Measurements from ENCODE around the gene ISG15. TPM values are rescaled to one million over a fixed set of nuclear protein-coding genes. Genes with fewer than 3 reads are reported as not detected.

ISG15 gene
- total and polyA plus RNA-seq, 2 of the 13 experiments (the other 11 are each of a cell fraction or from before 2014, with no cell fraction given), result 42.1 to 54.9 TPM

GRCh38 chr1:1058088-1058905 is 45.0 kb downstream of the ISG15 start (continued):
- TF ChIP-seq, protein P1, sequence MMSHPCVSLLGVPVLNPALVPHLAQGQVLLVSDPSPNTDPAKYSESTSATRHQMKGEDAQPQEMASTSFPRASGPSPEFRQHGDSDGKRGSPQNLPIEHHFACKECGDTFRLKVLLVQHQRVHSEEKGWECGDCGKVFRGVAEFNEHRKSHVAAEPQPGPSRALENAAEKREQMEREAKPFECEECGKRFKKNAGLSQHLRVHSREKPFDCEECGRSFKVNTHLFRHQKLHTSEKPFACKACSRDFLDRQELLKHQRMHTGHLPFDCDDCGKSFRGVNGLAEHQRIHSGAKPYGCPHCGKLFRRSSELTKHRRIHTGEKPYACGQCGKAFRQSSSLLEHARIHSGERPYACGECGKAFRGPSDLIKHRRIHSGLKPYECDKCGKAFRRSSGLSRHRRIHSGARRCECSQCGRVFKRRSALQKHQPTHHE (CRISPR knock-in tag; IDR thresholded peaks at IDR 0.05; ENCODE audit: borderline replicate concordance), result peak; percentile 53; the same call in 1 of the 2 replicates
- TF ChIP-seq ONECUT2 (CRISPR knock-in tag; IDR thresholded peaks at IDR 0.05), result no peak
- TF ChIP-seq HBP1 (CRISPR knock-in tag; IDR thresholded peaks at IDR 0.05; ENCODE audit: low read depth), result no peak
- 0 out of 2 replicates have a peak, but pooled peaks have one; percentile 22 for TF ChIP-seq ZSCAN29 (CRISPR knock-in tag; conservative IDR thresholded peaks at IDR 0.05)
- no peak for TF ChIP-seq EEA1 (CRISPR knock-in tag; IDR thresholded peaks at IDR 0.05; ENCODE audit: borderline replicate concordance)
- peak; percentile 59; the same call in 1 of the 2 replicates for TF ChIP-seq FOXA3 (CRISPR knock-in tag; IDR thresholded peaks at IDR 0.05)
- no peak for TF ChIP-seq ZNF143 (CRISPR knock-in tag; IDR thresholded peaks at IDR 0.05)
- TF ChIP-seq ZNF737 (CRISPR knock-in tag; IDR thresholded peaks at IDR 0.05; ENCODE audit: borderline replicate concordance), result no peak
- TF ChIP-seq ZNF12 (CRISPR knock-in tag; IDR thresholded peaks at IDR 0.05), result no peak
- TF ChIP-seq WIZ (CRISPR knock-in tag; IDR thresholded peaks at IDR 0.05), result no peak
- peak; percentile 39 for TF ChIP-seq BCL3 (CRISPR knock-in tag; IDR thresholded peaks at IDR 0.05)
- peak; percentile 80 for TF ChIP-seq ZBTB7B (CRISPR knock-in tag; IDR thresholded peaks at IDR 0.05)
- TF ChIP-seq FOXC1 (CRISPR knock-in tag; IDR thresholded peaks at IDR 0.05; ENCODE audit: borderline replicate concordance), result 0 out of 2 replicates have a peak, but pooled peaks have one; percentile 50
- TF ChIP-seq, protein P2, sequence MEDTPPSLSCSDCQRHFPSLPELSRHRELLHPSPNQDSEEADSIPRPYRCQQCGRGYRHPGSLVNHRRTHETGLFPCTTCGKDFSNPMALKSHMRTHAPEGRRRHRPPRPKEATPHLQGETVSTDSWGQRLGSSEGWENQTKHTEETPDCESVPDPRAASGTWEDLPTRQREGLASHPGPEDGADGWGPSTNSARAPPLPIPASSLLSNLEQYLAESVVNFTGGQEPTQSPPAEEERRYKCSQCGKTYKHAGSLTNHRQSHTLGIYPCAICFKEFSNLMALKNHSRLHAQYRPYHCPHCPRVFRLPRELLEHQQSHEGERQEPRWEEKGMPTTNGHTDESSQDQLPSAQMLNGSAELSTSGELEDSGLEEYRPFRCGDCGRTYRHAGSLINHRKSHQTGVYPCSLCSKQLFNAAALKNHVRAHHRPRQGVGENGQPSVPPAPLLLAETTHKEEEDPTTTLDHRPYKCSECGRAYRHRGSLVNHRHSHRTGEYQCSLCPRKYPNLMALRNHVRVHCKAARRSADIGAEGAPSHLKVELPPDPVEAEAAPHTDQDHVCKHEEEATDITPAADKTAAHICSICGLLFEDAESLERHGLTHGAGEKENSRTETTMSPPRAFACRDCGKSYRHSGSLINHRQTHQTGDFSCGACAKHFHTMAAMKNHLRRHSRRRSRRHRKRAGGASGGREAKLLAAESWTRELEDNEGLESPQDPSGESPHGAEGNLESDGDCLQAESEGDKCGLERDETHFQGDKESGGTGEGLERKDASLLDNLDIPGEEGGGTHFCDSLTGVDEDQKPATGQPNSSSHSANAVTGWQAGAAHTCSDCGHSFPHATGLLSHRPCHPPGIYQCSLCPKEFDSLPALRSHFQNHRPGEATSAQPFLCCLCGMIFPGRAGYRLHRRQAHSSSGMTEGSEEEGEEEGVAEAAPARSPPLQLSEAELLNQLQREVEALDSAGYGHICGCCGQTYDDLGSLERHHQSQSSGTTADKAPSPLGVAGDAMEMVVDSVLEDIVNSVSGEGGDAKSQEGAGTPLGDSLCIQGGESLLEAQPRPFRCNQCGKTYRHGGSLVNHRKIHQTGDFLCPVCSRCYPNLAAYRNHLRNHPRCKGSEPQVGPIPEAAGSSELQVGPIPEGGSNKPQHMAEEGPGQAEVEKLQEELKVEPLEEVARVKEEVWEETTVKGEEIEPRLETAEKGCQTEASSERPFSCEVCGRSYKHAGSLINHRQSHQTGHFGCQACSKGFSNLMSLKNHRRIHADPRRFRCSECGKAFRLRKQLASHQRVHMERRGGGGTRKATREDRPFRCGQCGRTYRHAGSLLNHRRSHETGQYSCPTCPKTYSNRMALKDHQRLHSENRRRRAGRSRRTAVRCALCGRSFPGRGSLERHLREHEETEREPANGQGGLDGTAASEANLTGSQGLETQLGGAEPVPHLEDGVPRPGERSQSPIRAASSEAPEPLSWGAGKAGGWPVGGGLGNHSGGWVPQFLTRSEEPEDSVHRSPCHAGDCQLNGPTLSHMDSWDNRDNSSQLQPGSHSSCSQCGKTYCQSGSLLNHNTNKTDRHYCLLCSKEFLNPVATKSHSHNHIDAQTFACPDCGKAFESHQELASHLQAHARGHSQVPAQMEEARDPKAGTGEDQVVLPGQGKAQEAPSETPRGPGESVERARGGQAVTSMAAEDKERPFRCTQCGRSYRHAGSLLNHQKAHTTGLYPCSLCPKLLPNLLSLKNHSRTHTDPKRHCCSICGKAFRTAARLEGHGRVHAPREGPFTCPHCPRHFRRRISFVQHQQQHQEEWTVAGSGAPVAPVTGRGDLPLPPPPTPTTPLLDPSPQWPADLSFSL (CRISPR knock-in tag; IDR thresholded peaks at IDR 0.05), result no peak
- TF ChIP-seq SIX4 (CRISPR knock-in tag; IDR thresholded peaks at IDR 0.05), result no peak
- TF ChIP-seq ARID3A (IDR thresholded peaks at IDR 0.05; ENCODE audit: low read depth, low read length), result no peak
- no peak for TF ChIP-seq STAT5B (CRISPR knock-in tag; IDR thresholded peaks at IDR 0.05)

All from HepG2 (cell line).